ENCODE results near the gene KCNAB1. TPM values are rescaled to one million over a fixed set of nuclear protein-coding genes. Genes with fewer than 3 reads are reported as not detected.

The KCNAB1 gene
- total RNA-seq, 1 donor from 2014 or later, result not detected

DNA sequence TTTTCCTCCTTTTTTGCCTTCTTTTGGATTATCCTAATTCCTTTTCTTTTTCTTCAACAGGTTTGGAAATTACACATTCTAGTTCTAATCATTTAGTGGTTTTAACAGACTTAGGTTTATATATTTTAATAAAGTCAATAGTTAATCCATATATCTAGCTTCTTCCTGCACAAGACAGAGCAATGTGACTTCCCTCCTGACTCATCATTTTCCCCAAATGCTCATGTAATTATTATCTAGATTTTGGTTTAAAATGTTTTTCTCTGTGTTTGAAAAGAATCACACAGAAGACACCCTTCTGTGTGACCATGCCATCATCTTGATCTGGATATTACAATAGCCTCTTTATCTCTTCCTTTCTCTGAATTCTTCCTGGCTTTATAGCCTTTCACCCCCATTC is 463.1 kb downstream of the KCNAB1 start:
- ATAC-seq (ENCODE audit: low read depth) (no peak), DNase-seq (no peak)
- H3K4me1 Mint-ChIP-seq, result peaks cover 6% of the 10 kb centered on the region
- CTCF ChIA-PET, result no interaction called here
- H3K27me3 Mint-ChIP-seq, result no peaks in the 10 kb centered on the region
- no peak for TF ChIP-seq CTCF (IDR thresholded peaks at IDR 0.05)
- intact Hi-C loops (cut with micrococcal nuclease), result no loop called here
- POLR2A ChIA-PET, result no interaction called here
- H3K4me3 Mint-ChIP-seq, result no peak overlapping the region
- H3K27ac Mint-ChIP-seq, result peak overlapping the region; percentile 22
- no peaks in the 10 kb centered on the region for H3K36me3 Mint-ChIP-seq (ENCODE audit: low read depth)
- no peaks in the 10 kb centered on the region for H3K9me3 Mint-ChIP-seq

DNA sequence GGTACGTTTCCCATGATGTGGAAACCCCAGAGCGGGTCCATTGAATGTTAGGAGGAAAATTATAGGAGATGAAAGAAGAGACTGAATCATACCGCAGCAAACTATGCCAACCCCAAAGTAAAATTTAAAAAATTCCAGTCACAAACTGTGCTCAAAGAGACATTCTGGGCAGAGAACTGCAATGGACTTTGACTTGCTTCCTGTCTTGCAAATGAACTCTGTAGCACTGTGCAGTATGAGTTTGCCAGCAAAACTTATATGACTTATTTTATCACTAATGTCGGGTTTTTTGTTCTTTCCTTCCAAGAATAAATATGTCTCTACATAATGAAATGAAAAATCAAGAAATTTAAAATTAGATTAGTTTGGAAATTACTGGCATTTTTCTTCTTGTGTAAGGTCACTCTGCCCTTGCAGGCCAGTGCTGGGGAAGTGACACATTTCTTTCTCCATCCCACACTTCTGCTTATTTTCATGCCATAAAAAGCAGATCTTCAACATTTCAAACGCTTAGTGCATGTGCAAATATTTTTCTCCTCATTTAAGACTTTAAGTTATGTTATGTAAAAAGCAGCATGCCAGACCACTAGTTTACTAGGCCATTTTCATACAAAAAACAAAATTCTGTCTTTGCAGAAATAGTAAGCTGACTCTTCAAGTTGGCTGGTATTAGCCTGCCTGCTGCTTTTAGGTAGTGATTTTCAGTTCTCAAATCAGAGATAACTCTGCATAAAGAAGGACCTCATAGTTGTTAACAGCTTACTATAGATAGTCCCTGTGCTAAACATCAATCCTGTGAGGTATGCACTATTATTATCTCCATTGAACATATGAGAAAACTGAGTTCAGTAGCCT is 466.8 kb downstream of the KCNAB1 start:
- ATAC-seq (ENCODE audit: low read depth) (no peak), DNase-seq (no peak)
- no peak overlapping the region for H3K27ac Mint-ChIP-seq
- H3K4me3 Mint-ChIP-seq, result no peak overlapping the region
- TF ChIP-seq CTCF (IDR thresholded peaks at IDR 0.05), result no peak
- no peaks in the 10 kb centered on the region for H3K27me3 Mint-ChIP-seq
- peaks cover 9% of the 10 kb centered on the region for H3K4me1 Mint-ChIP-seq
- no peaks in the 10 kb centered on the region for H3K36me3 Mint-ChIP-seq (ENCODE audit: low read depth)
- H3K9me3 Mint-ChIP-seq, result peaks cover 3% of the 10 kb centered on the region
- ChIA-PET CTCF (interaction anchor here (1.0 kb wide), 1 partner anchor 77 kb away, joined by 3 read pairs; no protein-coding TSS in a partner anchor), POLR2A (no interaction called here)
- intact Hi-C loops (cut with micrococcal nuclease), result no loop called here

DNA sequence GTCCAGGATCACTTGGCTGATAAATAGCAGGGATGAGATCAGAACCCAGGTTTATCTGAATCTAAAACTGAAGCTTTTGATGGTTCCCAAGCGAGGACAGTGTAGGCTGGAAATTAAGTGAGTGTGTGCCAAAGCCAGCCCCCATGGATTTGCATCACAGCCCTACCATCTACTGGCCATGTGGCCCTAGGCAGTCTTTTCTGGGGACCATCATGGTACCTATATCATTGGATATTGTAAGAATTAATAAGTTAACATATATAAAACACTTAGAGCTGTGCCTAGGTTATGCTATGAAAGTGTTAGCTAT is 467.3 kb downstream of the KCNAB1 start:
- ChIA-PET CTCF (no interaction called here), POLR2A (no interaction called here)
- intact Hi-C loops (cut with micrococcal nuclease), result no loop called here
- H3K9me3 Mint-ChIP-seq, result peaks cover 3% of the 10 kb centered on the region
- TF ChIP-seq CTCF (IDR thresholded peaks at IDR 0.05), result no peak
- no peak for ATAC-seq (ENCODE audit: low read depth)
- no peak overlapping the region for H3K27ac Mint-ChIP-seq
- no peaks in the 10 kb centered on the region for H3K36me3 Mint-ChIP-seq (ENCODE audit: low read depth)
- H3K4me3 Mint-ChIP-seq, result no peak overlapping the region
- peaks cover 9% of the 10 kb centered on the region for H3K4me1 Mint-ChIP-seq
- no peaks in the 10 kb centered on the region for H3K27me3 Mint-ChIP-seq
- no peak for DNase-seq

Other genes with a start within 250 kb of the KCNAB1 start
- gene GMPS, start 249.9 kb upstream of the KCNAB1 start, total RNA-seq, result 42.2 and 45.1 TPM in 2 replicates

All from activated B cell treated with CpG ODN at 0.5 μM for 24 hours (primary cell).